NCI-H345 treated with DMSO at 0.1 percent for 48 hours (cell line): Measurements from ENCODE around the gene LRP1B.
"Not testable (repeated sequence)": the region's sequence is repeated elsewhere in the genome, so short reads cannot be mapped to it uniquely, and the experiment has no call there.

Experiments used
- DNase-seq: peaks from one replicate; lab custom pipeline; 2025; ENCODE audit not compliant: unreplicated experiment; lab: John Stamatoyannopoulos, UW

LRP1B gene

DNA sequence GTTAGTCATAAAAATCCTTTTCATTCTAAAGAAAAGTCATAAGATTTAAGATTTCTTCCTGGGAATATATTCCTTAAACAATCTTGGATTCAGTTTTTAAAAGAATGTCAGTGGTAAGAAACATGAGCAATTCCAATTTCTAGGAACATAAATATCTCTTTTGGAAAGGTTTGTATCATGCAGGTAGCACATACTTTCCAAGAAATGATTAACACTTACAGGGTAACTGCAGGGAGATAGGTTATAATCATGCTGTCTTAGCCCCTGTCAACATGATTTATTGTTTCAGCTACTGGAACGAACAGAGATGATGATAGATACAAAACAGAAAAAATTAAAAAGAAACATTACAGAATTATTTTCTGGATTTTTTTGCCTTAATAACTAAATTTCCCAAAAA lies 1537.7 kb downstream of the LRP1B start:
- no peak for DNase-seq

DNA sequence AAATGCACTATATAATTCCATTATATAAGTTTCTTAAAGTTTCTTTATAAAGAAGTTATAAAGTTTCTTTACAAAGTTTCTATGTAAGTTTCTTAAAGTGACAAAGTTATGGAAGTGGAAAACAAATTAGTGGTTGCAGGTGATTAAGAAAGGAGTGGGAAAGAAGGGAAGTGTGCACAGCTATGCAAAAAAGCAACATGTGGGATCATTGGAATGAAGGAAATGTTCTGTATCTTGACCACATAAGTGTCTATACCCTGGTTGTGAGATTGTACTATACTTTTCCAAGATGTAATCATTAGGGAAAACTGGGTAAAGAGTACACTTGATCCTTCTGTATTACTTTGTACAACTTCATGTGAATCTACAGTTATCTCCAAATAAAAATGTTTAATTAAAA lies 1541.1 kb downstream of the LRP1B start:
- no peak for DNase-seq

- no peak for DNase-seq
These were observed 1541.5 kb downstream of the LRP1B start for GRCh38 chr2:140589273-140589672.

GRCh38 chr2:140586379-140586778 lies 1544.4 kb downstream of the LRP1B start:
- no peak for DNase-seq

DNA sequence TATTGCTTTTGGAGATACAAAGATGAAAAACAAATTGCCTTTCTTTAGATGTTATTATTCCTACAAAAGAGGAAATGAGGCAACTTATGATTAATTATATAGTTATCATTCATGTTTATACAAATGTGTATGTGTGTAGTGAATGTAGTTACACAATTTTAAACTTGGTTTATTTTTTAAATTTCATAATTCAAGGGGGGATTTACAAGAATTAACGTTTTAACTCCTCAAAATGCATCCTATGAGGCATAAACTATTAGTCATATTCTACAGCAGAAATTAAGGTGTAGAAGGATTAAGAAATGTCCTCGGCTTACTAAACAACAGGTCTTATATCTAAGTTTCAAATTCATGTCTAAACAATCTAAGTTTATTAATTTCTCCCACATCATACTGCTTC lies 1545.8 kb downstream of the LRP1B start:
- no peak for DNase-seq

GRCh38 chr2:140584471-140584870 lies 1546.3 kb downstream of the LRP1B start:
- no peak for DNase-seq

DNA sequence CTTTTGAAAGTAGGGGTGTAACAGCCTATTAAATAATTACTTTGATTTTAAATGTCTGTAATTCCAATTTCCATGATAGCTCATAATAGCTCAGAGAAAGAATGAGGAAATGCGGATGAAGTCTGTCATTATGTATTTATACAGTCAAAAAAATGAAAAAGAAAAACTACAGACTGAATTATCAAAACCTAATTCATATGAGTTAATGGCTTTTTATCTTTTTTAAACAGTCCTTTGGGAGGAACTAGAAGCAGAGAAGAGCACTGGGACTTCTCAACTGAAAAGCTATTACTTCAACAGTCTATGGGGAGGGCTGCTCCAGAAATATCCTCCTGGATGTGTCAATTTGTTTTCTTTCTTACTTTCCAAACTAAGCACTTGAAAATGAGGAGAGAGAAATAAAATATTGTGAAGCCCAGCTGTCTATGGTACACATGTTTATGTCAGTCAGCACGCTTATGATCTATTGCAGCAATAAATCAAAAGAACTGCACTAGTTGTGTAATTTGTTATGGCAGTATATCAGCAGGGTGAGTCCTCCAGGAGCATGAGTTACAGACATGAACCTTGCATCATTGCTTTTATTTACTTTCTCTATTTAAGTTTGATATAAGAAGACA lies 1550.2 kb downstream of the LRP1B start:
- no peak for DNase-seq

GRCh38 chr2:140577453-140577852 lies 1553.4 kb downstream of the LRP1B start:
- DNase-seq, result no peak

DNA sequence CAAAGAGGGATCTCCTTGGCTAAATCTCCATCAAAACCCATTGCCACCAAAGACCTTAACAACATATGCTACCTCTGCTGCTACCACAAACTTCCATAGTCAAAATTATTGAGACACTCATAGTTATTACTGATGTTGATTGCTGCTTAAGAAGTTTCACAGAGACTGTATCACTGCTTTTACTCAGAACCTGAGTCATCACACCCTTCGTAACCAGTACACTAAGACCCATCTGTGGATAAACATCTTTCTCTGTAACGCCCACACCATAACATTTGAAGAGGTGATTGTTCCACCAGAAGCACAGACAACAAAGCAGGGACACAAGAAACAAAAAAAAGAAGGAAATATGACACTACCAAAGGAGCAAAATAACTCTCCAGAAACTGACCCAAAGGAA lies 1563.1 kb downstream of the LRP1B start:
- no peak for DNase-seq

DNA sequence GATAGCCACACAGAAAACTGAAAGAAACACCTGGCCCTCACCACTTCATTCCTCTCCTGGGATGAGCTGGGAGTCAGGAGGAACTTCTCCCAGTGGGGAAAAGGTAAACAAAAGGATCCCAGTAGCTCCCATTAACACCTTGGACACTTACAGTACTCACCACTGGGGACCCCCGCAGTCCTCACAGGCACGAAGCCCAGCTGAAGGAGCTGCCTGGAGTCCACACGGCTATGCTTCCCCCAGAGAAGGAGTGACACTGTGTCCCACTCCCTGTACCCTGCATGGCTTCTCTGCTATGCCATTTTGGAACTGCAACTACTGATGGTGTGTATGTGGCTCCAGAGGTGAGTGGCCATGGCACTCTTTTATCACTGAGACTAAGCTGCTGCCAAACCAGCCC lies 1565.1 kb downstream of the LRP1B start:
- no peak for DNase-seq

- DNase-seq, result no peak
These were observed 1575.1 kb downstream of the LRP1B start for GRCh38 chr2:140555701-140556100.

GRCh38 chr2:140552634-140553033 lies 1578.2 kb downstream of the LRP1B start:
- DNase-seq, result no peak

- no peak for DNase-seq
These were observed 1579.5 kb downstream of the LRP1B start for GRCh38 chr2:140551287-140551686.

DNA sequence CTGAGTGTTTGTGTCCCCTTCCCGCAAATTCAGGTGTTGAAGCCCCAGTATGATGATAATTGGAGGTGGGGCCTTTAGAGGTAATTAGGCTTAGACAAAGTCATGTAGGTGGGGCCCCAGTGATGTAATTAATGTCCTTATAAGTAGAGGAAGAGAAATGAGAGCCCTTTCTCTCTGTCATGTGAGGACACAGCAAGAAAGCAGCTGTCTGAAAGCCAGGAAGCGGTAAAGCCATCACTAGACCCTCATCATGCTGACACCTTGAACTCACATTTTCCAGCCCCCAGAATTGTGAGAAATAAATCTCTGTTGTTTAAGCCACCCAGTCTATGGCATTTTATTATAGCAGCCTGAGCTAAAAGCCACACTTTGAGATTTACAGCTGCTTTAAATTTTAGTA lies 1580.0 kb downstream of the LRP1B start:
- no peak for DNase-seq

- not testable (repeated sequence) for DNase-seq
These were observed 1586.0 kb downstream of the LRP1B start for GRCh38 chr2:140544769-140545168.

GRCh38 chr2:140542627-140543026 lies 1588.2 kb downstream of the LRP1B start:
- no peak for DNase-seq

DNA sequence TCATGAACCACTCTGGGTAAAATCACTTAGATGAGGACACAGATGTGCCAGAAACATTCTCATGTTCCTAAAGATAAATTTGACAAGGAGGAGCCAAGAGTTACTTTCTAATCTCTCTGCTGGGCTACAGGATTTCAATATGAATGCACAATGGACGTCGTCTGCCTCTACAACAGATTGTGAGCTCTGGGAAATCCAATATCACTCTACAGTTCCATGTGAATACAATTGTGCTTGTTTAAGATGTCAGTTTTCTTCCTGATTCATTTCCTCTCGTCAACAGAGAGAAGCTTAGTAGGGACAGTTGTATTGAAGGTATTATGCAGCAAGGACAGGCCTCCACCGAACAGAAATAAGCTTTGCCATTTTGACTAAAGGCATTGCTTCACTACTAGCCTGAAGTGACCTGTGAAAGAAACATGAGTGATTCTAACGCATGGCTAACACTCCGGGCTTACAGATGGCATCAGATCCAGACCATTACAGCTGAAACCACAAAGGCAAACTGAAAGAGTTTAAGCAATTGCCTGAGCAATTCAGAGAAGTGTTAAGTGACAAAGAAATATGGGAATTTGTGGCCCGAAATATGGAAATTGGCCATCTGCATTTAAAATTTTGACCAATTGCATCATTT lies 1591.5 kb downstream of the LRP1B start:
- DNase-seq, result no peak

- DNase-seq, result no peak
These were observed 1601.1 kb downstream of the LRP1B start for GRCh38 chr2:140529706-140530105.

DNA sequence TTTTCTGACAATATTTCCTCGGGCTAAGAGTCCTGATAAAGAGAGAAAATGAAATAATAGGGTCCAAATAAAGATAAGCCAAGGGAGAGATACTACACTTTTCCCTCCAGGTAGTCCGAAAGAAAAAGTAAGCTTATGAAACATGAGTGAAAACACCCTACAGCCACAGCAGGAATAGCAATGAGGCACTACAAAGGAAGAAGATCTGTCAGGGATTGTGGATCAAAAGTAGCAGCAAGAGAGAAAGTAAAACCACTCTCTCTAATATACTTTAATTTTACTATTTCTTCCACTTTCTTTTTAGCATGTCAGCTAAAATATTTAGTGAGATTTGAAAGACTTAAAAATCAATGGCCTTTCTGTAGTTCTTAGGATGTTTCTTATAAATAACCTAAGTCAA lies 1601.8 kb downstream of the LRP1B start:
- no peak for DNase-seq

- no peak for DNase-seq
These were observed 1604.2 kb downstream of the LRP1B start for GRCh38 chr2:140526575-140526974.

GRCh38 chr2:140512106-140512505 lies 1618.7 kb downstream of the LRP1B start:
- no peak for DNase-seq

DNA sequence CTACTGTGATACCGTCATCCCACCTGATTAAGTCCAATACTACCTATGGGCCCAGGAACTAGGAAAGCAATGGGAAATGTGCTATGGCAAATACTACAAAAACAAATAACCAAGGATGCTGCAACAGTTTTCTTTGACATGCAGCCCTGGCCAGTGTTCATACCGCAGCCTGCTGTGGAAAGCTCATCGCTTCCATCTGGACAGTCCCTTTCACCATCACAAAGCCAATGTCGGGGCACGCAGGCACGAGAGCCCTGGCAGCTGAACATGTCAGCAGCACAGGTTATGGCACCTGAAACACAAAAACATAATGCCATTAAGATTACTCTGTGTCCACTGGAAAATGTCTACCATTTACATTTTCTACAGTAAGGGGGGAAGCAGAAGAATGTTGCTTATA lies 1621.1 kb downstream of the LRP1B start:
- no peak for DNase-seq

- no peak for DNase-seq
These were observed 1622.1 kb downstream of the LRP1B start for GRCh38 chr2:140508756-140509155.
